Common myeloid progenitor, CD34-positive (primary cell): Measurements from ENCODE around the gene EIF4E2.

Source experiments
- CTCF ChIA-PET: fragments of 350-600 bp; sonication (Branson Sonifier 250); formaldehyde crosslinking; loops from one replicate; lab custom pipeline; 2021; ENCODE audit warnings: antibody characterized with exemption; lab: Charles Lee
- POLR2A ChIA-PET: fragments of 350-600 bp; sonication (Branson Sonifier 250); formaldehyde crosslinking; loops from one replicate; lab custom pipeline; 2021; ENCODE audit warnings: antibody characterized with exemption; lab: Charles Lee
- DNase-seq, 3 donors: peaks; one replicate each; pipeline versions ENCODE4 v3.0.0 to v3.0.0-alpha.2; 2013
- H3K27ac ChIP-seq, 2 experiments: 1 replicate in 1 of 2; 2 replicates in 1 of 2; pipeline ENCODE4 v1.7.0; 2013; ENCODE audit warnings: inconsistent platforms in 2 of 2, low read length in 2 of 2, mild to moderate bottlenecking in 2 of 2, low read depth in 1 of 2, moderate library complexity in 1 of 2; ENCODE audit not compliant: severe bottlenecking in 2 of 2, insufficient read depth in 1 of 2, poor library complexity in 1 of 2
- H3K27me3 ChIP-seq, 5 experiments: replicated peaks in 2 of 5; 1 replicate in 3 of 5; 2 replicates in 2 of 5; pipeline versions ENCODE4 v1.6.1 to v1.7.0; 2013; ENCODE audit warnings: low read length in 4 of 5, mild to moderate bottlenecking in 2 of 5, moderate library complexity in 2 of 5, inconsistent platforms in 1 of 5; ENCODE audit not compliant: insufficient read depth in 5 of 5, control insufficient read depth in 4 of 5
- H3K36me3 ChIP-seq, 4 experiments: 1 replicate in 2 of 4; 2 replicates in 2 of 4; pipeline versions ENCODE4 v1.6.1 to v1.7.0; 2013; ENCODE audit warnings: low read length in 3 of 4, control low read depth in 1 of 4, mild to moderate bottlenecking in 1 of 4; ENCODE audit not compliant: control insufficient read depth in 4 of 4, insufficient read depth in 4 of 4
- H3K4me1 ChIP-seq, 4 experiments: 1 replicate in 3 of 4; 2 replicates in 1 of 4; pipeline versions ENCODE4 v1.6.1 to v1.7.1; 2013; ENCODE audit warnings: low read length in 3 of 4, mild to moderate bottlenecking in 3 of 4, control low read depth in 1 of 4, inconsistent platforms in 1 of 4, moderate library complexity in 1 of 4; ENCODE audit not compliant: control insufficient read depth in 4 of 4, insufficient read depth in 4 of 4; ENCODE audit errors: control extremely low read depth in 1 of 4
- H3K4me3 ChIP-seq, 7 experiments: 1 replicate in 4 of 7; 2 replicates in 3 of 7; pipeline versions ENCODE4 v1.5.1 to v1.7.0; 2013; ENCODE audit warnings: mild to moderate bottlenecking in 7 of 7, low read length in 6 of 7, moderate library complexity in 6 of 7, inconsistent platforms in 2 of 7, low read depth in 2 of 7, control low read depth in 1 of 7; ENCODE audit not compliant: insufficient read depth in 4 of 7, control insufficient read depth in 1 of 7; ENCODE audit errors: extremely low read depth in 1 of 7
- H3K9me3 ChIP-seq, 5 experiments: 1 replicate in 4 of 5; 2 replicates in 1 of 5; pipeline versions ENCODE4 v1.6.1 to v1.7.1; 2013; ENCODE audit warnings: low read length in 4 of 5, mild to moderate bottlenecking in 2 of 5, inconsistent platforms in 1 of 5, low read depth in 1 of 5, moderate library complexity in 1 of 5; ENCODE audit not compliant: control insufficient read depth in 4 of 5, insufficient read depth in 2 of 5; ENCODE audit errors: control extremely low read depth in 1 of 5
- WGBS: methylation state at CpG from one replicate; pipeline ENCODE4 v1.1.5; 2013; ENCODE audit not compliant: insufficient coverage; 5-methylcytosine and 5-hydroxymethylcytosine counted together

The EIF4E2 gene

DNA sequence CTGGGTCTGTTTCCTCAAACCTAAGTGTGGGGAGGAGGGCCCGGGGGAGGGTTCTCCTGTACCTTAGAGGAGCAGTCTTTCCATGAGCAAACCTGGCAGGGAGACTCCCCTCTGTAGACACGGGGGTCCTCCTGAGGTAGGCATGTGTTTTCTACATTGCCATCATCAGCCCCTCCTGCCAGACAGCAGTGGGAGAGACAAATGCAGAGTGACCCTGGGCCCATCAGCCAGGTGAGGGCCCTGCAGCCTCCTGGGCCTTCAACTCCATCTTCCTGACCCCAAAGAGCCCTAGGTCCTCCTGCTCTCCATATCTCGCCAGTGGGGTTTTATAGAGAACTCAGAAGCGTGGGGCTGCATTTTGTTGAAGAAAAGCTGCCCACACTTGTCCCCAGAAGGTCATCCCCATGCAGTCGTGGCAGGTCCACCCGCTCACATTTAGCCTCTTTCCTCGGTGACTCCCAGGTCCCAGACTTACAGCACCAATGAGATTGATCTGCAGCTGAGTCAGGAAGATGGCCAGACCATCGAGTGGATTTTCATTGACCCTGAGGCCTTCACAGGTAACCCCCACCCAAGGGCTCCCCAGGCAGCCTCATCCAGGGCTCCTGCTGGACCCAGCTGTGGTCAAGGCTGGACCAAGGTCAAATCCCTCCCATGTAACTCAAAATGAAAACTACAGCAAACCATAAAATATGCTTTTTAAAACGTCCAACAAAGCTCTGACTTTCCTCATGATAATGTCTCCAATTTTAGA lies 8.4 kb upstream of the EIF4E2 start:
- Histone ChIP-seq H3K36me3 (peaks cover 7 to 19% (median 12%) of the 10 kb centered on the region in 4 experiments), H3K27me3 (peaks cover 0 to 13% (median 0%) of the 10 kb centered on the region in 5 experiments), H3K4me3 (no peak overlapping the region), H3K4me1 (peaks cover 0 to 28% (median 9%) of the 10 kb centered on the region in 4 experiments), H3K9me3 (peaks cover 0 to 1% (median 0%) of the 10 kb centered on the region in 5 experiments), H3K27ac (no peak overlapping the region)
- WGBS: 76% methylated on average over 9 of the region's 9 CpGs
- DNase-seq: no peak
- ChIA-PET CTCF (interaction anchor here (0.6 kb wide), 1 partner anchor 206 kb away, joined by 3 read pairs; no protein-coding TSS in a partner anchor), POLR2A (no interaction called here)

DNA sequence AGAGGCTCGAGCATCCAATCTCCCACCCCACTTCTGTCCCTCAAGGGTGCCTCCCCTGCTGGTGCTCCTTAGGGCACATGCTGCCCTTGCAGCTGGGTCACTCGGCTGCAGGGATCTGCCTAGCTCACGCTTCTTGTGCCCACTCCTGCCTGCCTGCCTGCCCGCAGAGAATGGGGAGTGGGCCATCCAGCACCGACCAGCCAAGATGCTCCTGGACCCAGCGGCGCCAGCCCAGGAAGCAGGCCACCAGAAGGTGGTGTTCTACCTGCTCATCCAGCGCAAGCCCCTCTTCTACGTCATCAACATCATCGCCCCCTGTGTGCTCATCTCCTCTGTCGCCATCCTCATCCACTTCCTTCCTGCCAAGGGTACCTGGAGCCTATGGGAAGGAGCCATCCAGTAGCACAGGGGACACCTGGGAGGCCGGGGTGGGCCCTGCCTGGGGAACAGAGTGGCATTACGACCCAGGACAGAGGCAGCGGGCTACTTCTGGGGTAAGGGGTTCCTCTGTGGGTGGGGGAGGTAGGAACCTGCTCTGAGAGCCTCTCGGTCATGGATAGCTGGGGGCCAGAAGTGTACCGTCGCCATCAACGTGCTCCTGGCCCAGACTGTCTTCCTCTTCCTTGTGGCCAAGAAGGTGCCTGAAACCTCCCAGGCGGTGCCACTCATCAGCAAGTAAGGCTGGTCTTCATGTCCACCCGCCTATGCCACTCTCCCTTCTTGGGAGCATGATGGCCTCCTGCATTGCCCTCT lies 7.6 kb upstream of the EIF4E2 start:
- WGBS: 95% methylated on average over 19 of the region's 20 CpGs
- peaks cover 0 to 28% (median 9%) of the 10 kb centered on the region in 4 experiments for H3K4me1 ChIP-seq
- no peak overlapping the region for H3K27ac ChIP-seq
- ChIA-PET POLR2A (no interaction called here), CTCF (interaction anchor here (0.6 kb wide), 1 partner anchor 207 kb away, joined by 3 read pairs; no protein-coding TSS in a partner anchor)
- peaks cover 0 to 1% (median 0%) of the 10 kb centered on the region in 5 experiments for H3K9me3 ChIP-seq
- no peak for DNase-seq
- no peak overlapping the region for H3K4me3 ChIP-seq
- H3K36me3 ChIP-seq: peaks cover 7 to 23% (median 15%) of the 10 kb centered on the region in 4 experiments
- peaks cover 0 to 11% (median 0%) of the 10 kb centered on the region in 5 experiments for H3K27me3 ChIP-seq

DNA sequence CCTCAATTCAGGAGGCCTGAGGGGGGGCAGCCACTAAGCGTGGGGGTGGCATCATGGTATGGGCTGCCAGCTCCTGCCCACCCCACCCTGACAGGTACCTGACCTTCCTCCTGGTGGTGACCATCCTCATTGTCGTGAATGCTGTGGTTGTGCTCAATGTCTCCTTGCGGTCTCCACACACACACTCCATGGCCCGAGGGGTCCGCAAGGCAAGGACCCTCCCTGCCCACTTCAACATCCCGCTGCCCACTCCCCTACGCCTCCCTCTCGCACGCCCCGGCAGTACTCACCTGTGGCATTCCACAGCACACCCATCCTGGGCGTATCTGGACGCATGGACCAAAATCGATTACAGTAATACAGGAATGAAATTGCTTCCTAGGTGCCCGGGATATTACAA lies 7.0 kb upstream of the EIF4E2 start:
- ChIA-PET CTCF (no interaction called here), POLR2A (no interaction called here)
- H3K27me3 ChIP-seq: peaks cover 0 to 10% (median 0%) of the 10 kb centered on the region in 5 experiments
- DNase-seq: no peak
- peaks cover 0 to 1% (median 0%) of the 10 kb centered on the region in 5 experiments for H3K9me3 ChIP-seq
- no peak overlapping the region for H3K4me3 ChIP-seq
- 88% methylated on average over 13 of the region's 14 CpGs for whole genome bisulfite sequencing
- peaks cover 0 to 25% (median 9%) of the 10 kb centered on the region in 4 experiments for H3K4me1 ChIP-seq
- peaks cover 7 to 23% (median 15%) of the 10 kb centered on the region in 4 experiments for H3K36me3 ChIP-seq
- H3K27ac ChIP-seq: no peak overlapping the region

DNA sequence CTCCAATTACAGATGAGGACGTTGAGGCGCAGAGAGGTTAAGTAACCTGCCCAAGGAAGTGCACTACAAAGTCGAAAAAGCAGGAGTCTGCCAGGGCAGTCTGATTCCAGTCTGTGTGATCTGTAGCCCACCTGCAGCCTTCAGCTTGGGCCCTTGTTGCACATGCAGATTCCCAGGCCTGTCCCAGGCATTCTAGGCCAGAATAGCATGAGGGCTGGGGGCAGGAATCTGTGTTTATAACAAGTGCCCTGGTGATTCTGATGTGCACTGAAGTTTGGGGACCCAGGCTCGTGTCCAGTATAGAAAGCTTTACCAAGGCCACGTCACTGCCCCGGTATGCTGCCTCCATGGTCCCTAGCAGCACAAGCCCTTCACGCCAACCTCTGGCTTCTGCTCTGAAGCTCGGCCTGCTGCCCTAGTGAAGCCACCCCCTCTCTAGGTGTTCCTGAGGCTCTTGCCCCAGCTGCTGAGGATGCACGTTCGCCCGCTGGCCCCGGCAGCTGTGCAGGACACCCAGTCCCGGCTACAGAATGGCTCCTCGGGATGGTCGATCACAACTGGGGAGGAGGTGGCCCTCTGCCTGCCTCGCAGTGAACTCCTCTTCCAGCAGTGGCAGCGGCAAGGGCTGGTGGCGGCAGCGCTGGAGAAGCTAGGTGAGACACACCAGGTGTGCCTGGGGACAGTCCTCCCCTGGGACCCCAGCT lies 6.4 kb upstream of the EIF4E2 start:
- ChIA-PET POLR2A (no interaction called here), CTCF (no interaction called here)
- WGBS: 98% methylated on average over 15 of the region's 19 CpGs

DNA sequence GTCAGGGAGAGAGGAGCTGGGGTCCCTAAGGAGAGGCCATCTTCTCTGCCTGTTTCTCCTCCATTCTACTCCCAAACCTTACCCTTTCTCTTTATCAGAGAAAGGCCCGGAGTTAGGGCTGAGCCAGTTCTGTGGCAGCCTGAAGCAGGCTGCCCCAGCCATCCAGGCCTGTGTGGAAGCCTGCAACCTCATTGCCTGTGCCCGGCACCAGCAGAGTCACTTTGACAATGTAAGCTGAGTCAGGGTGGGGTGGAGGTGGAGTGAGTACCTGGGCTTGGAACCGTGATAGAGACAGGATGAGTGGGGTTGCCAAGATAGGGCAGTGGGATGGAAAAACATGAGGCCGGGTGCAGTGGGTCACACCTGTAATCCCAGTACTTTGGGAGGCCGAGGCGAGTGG lies 5.8 kb upstream of the EIF4E2 start:
- Histone ChIP-seq H3K27me3 (peaks cover 0 to 4% (median 0%) of the 10 kb centered on the region in 5 experiments), H3K9me3 (peaks cover 0 to 4% (median 0%) of the 10 kb centered on the region in 5 experiments), H3K4me3 (no peak overlapping the region), H3K27ac (no peak overlapping the region), H3K4me1 (peaks cover 0 to 15% (median 11%) of the 10 kb centered on the region in 4 experiments), H3K36me3 (peaks cover 7 to 23% (median 15%) of the 10 kb centered on the region in 4 experiments)
- ChIA-PET POLR2A (no interaction called here), CTCF (no interaction called here)
- 100% methylated on average over 3 of the region's 6 CpGs for WGBS
- DNase-seq: no peak

More for the DNA sequence above, 6.4 kb upstream of the EIF4E2 start:
- no peak for DNase-seq
- no peak overlapping the region for H3K4me3 ChIP-seq
- peaks cover 0 to 19% (median 9%) of the 10 kb centered on the region in 4 experiments for H3K4me1 ChIP-seq
- H3K27me3 ChIP-seq: peaks cover 0 to 10% (median 0%) of the 10 kb centered on the region in 5 experiments
- H3K27ac ChIP-seq: no peak overlapping the region
- H3K9me3 ChIP-seq: peaks cover 0 to 4% (median 0%) of the 10 kb centered on the region in 5 experiments
- peaks cover 7 to 23% (median 15%) of the 10 kb centered on the region in 4 experiments for H3K36me3 ChIP-seq

DNA sequence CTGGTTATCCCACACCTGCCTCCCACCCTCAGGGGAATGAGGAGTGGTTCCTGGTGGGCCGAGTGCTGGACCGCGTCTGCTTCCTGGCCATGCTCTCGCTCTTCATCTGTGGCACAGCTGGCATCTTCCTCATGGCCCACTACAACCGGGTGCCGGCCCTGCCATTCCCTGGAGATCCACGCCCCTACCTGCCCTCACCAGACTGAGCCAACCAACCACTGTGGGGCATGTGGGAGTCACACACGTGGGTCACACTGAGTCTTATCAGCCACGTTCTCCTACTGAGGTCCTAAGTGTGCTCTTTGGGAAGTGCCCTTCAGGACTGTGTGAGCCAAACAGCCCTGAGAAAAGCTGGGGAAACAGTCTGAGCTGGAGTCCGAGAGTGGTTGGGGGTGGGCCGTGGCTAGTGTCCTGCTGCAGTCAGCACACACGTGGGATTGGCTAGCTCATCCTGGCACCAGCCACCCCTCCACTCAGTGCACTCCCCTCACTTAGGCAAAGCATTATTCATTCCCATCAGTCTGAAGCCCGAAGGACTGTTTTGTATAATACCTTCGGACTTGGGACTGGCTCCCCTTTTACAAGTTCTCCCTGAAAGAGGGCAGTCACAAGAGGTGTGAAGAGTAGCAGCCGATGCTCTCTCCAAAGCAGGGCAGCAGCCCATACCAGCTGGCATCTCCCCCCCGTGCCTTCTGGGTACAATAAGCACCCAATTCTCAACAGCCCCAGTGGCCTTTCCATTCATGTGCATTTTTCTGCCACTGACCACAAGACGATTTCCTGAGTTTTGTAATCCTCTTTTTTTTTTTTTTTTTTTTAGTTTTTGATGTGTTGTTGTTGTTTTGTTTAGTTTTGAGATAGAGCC lies 4.7 kb upstream of the EIF4E2 start:
- Histone ChIP-seq H3K27me3 (no peaks in the 10 kb centered on the region), H3K9me3 (peaks cover 0 to 4% (median 0%) of the 10 kb centered on the region in 5 experiments), H3K27ac (no peak overlapping the region), H3K36me3 (peaks cover 7 to 23% (median 15%) of the 10 kb centered on the region in 4 experiments), H3K4me1 (peaks cover 0 to 20% (median 10%) of the 10 kb centered on the region in 4 experiments), H3K4me3 (no peak overlapping the region)
- WGBS: 94% methylated on average over 13 of the region's 17 CpGs
- POLR2A ChIA-PET: interaction anchor here (0.5 kb wide), 1 partner anchor 864 kb away, joined by 3 read pairs; no protein-coding TSS in a partner anchor
- CTCF ChIA-PET: interaction anchor here (1.2 to 2.8 kb wide), 2 partner anchors 22 to 70 kb away, joined by 3 to 7 read pairs; no protein-coding TSS in a partner anchor
- DNase-seq: no peak
